IMR-90 (cell line): ENCODE data around the gene KXD1.

Experiments used
- CTCF ChIP-seq: conservative IDR thresholded peaks from 2 replicates; pipeline ENCODE4 v1.5.1; 2012; ENCODE audit warnings: mild to moderate bottlenecking, low read depth, low read length, improper control_type of control experiment
- ELK1 ChIP-seq: fragments of 150-350 bp; IDR thresholded peaks from 2 replicates; pipeline ENCODE4 v1.6.1; 2016; ENCODE audit warnings: low read depth, mild to moderate bottlenecking, low read length, moderate library complexity, borderline replicate concordance
- FOS ChIP-seq: fragments of 150-350 bp; IDR thresholded peaks from 2 replicates; pipeline ENCODE4 v1.6.1; 2016; ENCODE audit warnings: low read depth, low read length
- MXI1 ChIP-seq: IDR thresholded peaks from 2 replicates; pipeline ENCODE4 v1.6.1; 2012; ENCODE audit warnings: low read depth, mild to moderate bottlenecking, low read length, moderate library complexity, borderline replicate concordance
- POLR2A ChIP-seq: IDR thresholded peaks from 2 replicates; pipeline ENCODE4 v1.6.1; 2012; ENCODE audit warnings: mild to moderate bottlenecking, low read depth, low read length
- RAD21 ChIP-seq: IDR thresholded peaks from 2 replicates; pipeline ENCODE4 v1.6.1; 2012; ENCODE audit warnings: low read length, improper control_type of control experiment
- RFX5 ChIP-seq: IDR thresholded peaks from 2 replicates; pipeline ENCODE4 v1.8.0; 2012; ENCODE audit warnings: low read depth, mild to moderate bottlenecking, low read length, moderate library complexity
- SMC3 ChIP-seq: fragments of 150-350 bp; IDR thresholded peaks from 2 replicates; pipeline ENCODE4 v1.6.1; 2016; ENCODE audit warnings: low read depth, mild to moderate bottlenecking, antibody characterized with exemption, low read length, moderate library complexity
- USF2 ChIP-seq: fragments of 150-350 bp; IDR thresholded peaks from 2 replicates; pipeline ENCODE4 v1.6.1; 2017; ENCODE audit warnings: mild to moderate bottlenecking, antibody characterized with exemption, low read length, low read depth

- TF ChIP-seq ELK1, result no peak
- no peak for TF ChIP-seq POLR2A
- TF ChIP-seq CTCF, result no peak
- TF ChIP-seq FOS, result no peak
- no peak for TF ChIP-seq USF2
- TF ChIP-seq RFX5, result no peak
- no peak for TF ChIP-seq RAD21
- no peak for TF ChIP-seq SMC3
- no peak for TF ChIP-seq MXI1
Measured at GRCh38 chr19:18609717-18610051, 52.0 kb downstream of the KXD1 start.
